Effector memory CD4-positive, alpha-beta T cell (primary cell): ENCODE data around the gene HSD11B2.

ENCODE experiments used
- DNase-seq, 3 donors: peaks; one replicate each; pipeline ENCODE4 v3.0.0-alpha.2; 2020
- H3K27ac ChIP-seq: 2 replicates; pipeline ENCODE4 v1.7.0; 2013; ENCODE audit warnings: mild to moderate bottlenecking, low read length, moderate library complexity; ENCODE audit not compliant: insufficient read depth, poor library complexity, severe bottlenecking
- H3K27me3 ChIP-seq: replicated peaks from 2 replicates; pipeline ENCODE4 v1.7.0; 2013; ENCODE audit warnings: mild to moderate bottlenecking, low read length; ENCODE audit not compliant: insufficient read depth, control insufficient read depth, poor library complexity, severe bottlenecking
- H3K36me3 ChIP-seq: 2 replicates; pipeline ENCODE4 v1.7.0; 2013; ENCODE audit warnings: mild to moderate bottlenecking, low read length, moderate library complexity; ENCODE audit not compliant: control insufficient read depth, insufficient read depth
- H3K4me1 ChIP-seq: 2 replicates; pipeline ENCODE4 v1.7.0; 2013; ENCODE audit warnings: low read length, mild to moderate bottlenecking; ENCODE audit not compliant: control insufficient read depth, insufficient read depth, poor library complexity, severe bottlenecking
- H3K4me3 ChIP-seq: 2 replicates; pipeline ENCODE4 v1.7.0; 2013; ENCODE audit warnings: low read length, low read depth, mild to moderate bottlenecking; ENCODE audit not compliant: insufficient read depth, poor library complexity, severe bottlenecking
- H3K9me3 ChIP-seq: 2 replicates; pipeline ENCODE4 v1.7.0; 2013; ENCODE audit warnings: mild to moderate bottlenecking, low read length, moderate library complexity; ENCODE audit not compliant: control insufficient read depth

The HSD11B2 gene

GRCh38 chr16:67461600-67462278 is 30.8 kb downstream of the HSD11B2 start:
- Histone ChIP-seq H3K9me3 (no peaks in the 10 kb centered on the region), H3K27me3 (no peaks in the 10 kb centered on the region), H3K27ac (no peak overlapping the region), H3K4me1 (no peaks in the 10 kb centered on the region), H3K36me3 (peaks cover 26% of the 10 kb centered on the region), H3K4me3 (no peak overlapping the region)
- DNase-seq, result no peak

GRCh38 chr16:67462279-67462655 is 31.3 kb downstream of the HSD11B2 start:
- Histone ChIP-seq H3K9me3 (no peaks in the 10 kb centered on the region), H3K27me3 (no peaks in the 10 kb centered on the region), H3K36me3 (peaks cover 25% of the 10 kb centered on the region), H3K4me3 (no peak overlapping the region), H3K4me1 (no peaks in the 10 kb centered on the region), H3K27ac (no peak overlapping the region)
- DNase-seq, result no peak

- Histone ChIP-seq H3K4me3 (no peak overlapping the region), H3K9me3 (no peaks in the 10 kb centered on the region), H3K4me1 (no peaks in the 10 kb centered on the region), H3K36me3 (peaks cover 22% of the 10 kb centered on the region), H3K27me3 (no peaks in the 10 kb centered on the region), H3K27ac (no peak overlapping the region)
- no peak for DNase-seq
These were observed 32.1 kb downstream of the HSD11B2 start for GRCh38 chr16:67463059-67463458.

- Histone ChIP-seq H3K27ac (no peak overlapping the region), H3K27me3 (no peaks in the 10 kb centered on the region), H3K9me3 (no peaks in the 10 kb centered on the region), H3K36me3 (peaks cover 22% of the 10 kb centered on the region), H3K4me1 (no peaks in the 10 kb centered on the region), H3K4me3 (no peak overlapping the region)
- no peak for DNase-seq
These were observed 32.8 kb downstream of the HSD11B2 start for GRCh38 chr16:67463691-67464090.

- Histone ChIP-seq H3K4me1 (no peaks in the 10 kb centered on the region), H3K9me3 (no peaks in the 10 kb centered on the region), H3K36me3 (peaks cover 21% of the 10 kb centered on the region), H3K27me3 (no peaks in the 10 kb centered on the region), H3K27ac (no peak overlapping the region), H3K4me3 (no peak overlapping the region)
- no peak for DNase-seq
These were observed 33.6 kb downstream of the HSD11B2 start for GRCh38 chr16:67464565-67464964.

- H3K27ac ChIP-seq, result no peak overlapping the region
- no peaks in the 10 kb centered on the region for H3K9me3 ChIP-seq
- DNase-seq, result no peak
- H3K27me3 ChIP-seq, result no peaks in the 10 kb centered on the region
- H3K36me3 ChIP-seq, result peaks cover 4% of the 10 kb centered on the region
- peaks cover 2% of the 10 kb centered on the region for H3K4me1 ChIP-seq
- no peak overlapping the region for H3K4me3 ChIP-seq
These were observed 35.7 kb downstream of the HSD11B2 start for GRCh38 chr16:67466581-67466980.

GRCh38 chr16:67468731-67469130 is 37.8 kb downstream of the HSD11B2 start:
- Histone ChIP-seq H3K27ac (no peak overlapping the region), H3K4me1 (peaks cover 2% of the 10 kb centered on the region)
- DNase-seq, result no peak

GRCh38 chr16:67470359-67470758 is 39.4 kb downstream of the HSD11B2 start:
- no peak for DNase-seq
- Histone ChIP-seq H3K27me3 (no peaks in the 10 kb centered on the region), H3K4me3 (no peak overlapping the region), H3K4me1 (peaks cover 2% of the 10 kb centered on the region), H3K27ac (no peak overlapping the region), H3K36me3 (no peaks in the 10 kb centered on the region), H3K9me3 (no peaks in the 10 kb centered on the region)

More at GRCh38 chr16:67468731-67469130, 37.8 kb downstream of the HSD11B2 start:
- no peak overlapping the region for H3K4me3 ChIP-seq
- no peaks in the 10 kb centered on the region for H3K9me3 ChIP-seq
- H3K36me3 ChIP-seq, result no peaks in the 10 kb centered on the region
- H3K27me3 ChIP-seq, result no peaks in the 10 kb centered on the region

- Histone ChIP-seq H3K9me3 (no peaks in the 10 kb centered on the region), H3K4me3 (no peak overlapping the region), H3K27me3 (no peaks in the 10 kb centered on the region), H3K27ac (no peak overlapping the region), H3K4me1 (peaks cover 2% of the 10 kb centered on the region), H3K36me3 (no peaks in the 10 kb centered on the region)
- DNase-seq, result no peak
These were observed 41.0 kb downstream of the HSD11B2 start for GRCh38 chr16:67471758-67472384.

GRCh38 chr16:67474551-67475455 is 43.9 kb downstream of the HSD11B2 start:
- Histone ChIP-seq H3K9me3 (no peaks in the 10 kb centered on the region), H3K27ac (no peak overlapping the region), H3K36me3 (no peaks in the 10 kb centered on the region), H3K27me3 (no peaks in the 10 kb centered on the region), H3K4me1 (peaks cover 2% of the 10 kb centered on the region), H3K4me3 (no peak overlapping the region)
- DNase-seq, result no peak
